GF-D8 (cell line): ENCODE measurements around the gene IGFLR1.
"Not testable (repeated sequence)": the region's sequence is repeated elsewhere in the genome, so short reads cannot be mapped to it uniquely, and the experiment has no call there.

Experiments used
- DNase-seq: peaks from one replicate; lab custom pipeline; 2025; lab: John Stamatoyannopoulos, UW

IGFLR1 gene

GRCh38 chr19:35724132-35724531 is 18.1 kb downstream of the IGFLR1 start:
- DNase-seq = not testable (repeated sequence)

GRCh38 chr19:35723671-35724070 is 18.6 kb downstream of the IGFLR1 start:
- DNase-seq = no peak

GRCh38 chr19:35722897-35723296 is 19.4 kb downstream of the IGFLR1 start:
- DNase-seq = no peak

- no peak for DNase-seq
These were observed 19.8 kb downstream of the IGFLR1 start for GRCh38 chr19:35722461-35722860.

- no peak for DNase-seq
These were observed 20.9 kb downstream of the IGFLR1 start for GRCh38 chr19:35721374-35721773.

- no peak for DNase-seq
These were observed 21.6 kb downstream of the IGFLR1 start for GRCh38 chr19:35720648-35721047.

- DNase-seq = no peak
These were observed 22.1 kb downstream of the IGFLR1 start for GRCh38 chr19:35720163-35720524.

- no peak for DNase-seq
These were observed 22.7 kb downstream of the IGFLR1 start for GRCh38 chr19:35719402-35720162.

- DNase-seq = no peak
These were observed 23.8 kb downstream of the IGFLR1 start for GRCh38 chr19:35718345-35719041.

GRCh38 chr19:35717665-35718344 is 24.4 kb downstream of the IGFLR1 start, which contains the start of gene KMT2B:
TSS of gene KMT2B (plus strand) at chr19:35718003. CDS start at chr19:35718019, 16 bp downstream.
- no peak for DNase-seq

- DNase-seq = peak; percentile 92
These were observed 25.2 kb downstream of the IGFLR1 start for GRCh38 chr19:35716801-35717664.

GRCh38 chr19:35715981-35716800 is 26.1 kb downstream of the IGFLR1 start:
- no peak for DNase-seq

- no peak for DNase-seq
These were observed 26.9 kb downstream of the IGFLR1 start for GRCh38 chr19:35715355-35715809.

GRCh38 chr19:35714601-35715354 is 27.5 kb downstream of the IGFLR1 start:
- no peak for DNase-seq

GRCh38 chr19:35713904-35714495 is 28.3 kb downstream of the IGFLR1 start:
- DNase-seq = no peak

GRCh38 chr19:35713506-35713850 is 28.8 kb downstream of the IGFLR1 start:
- no peak for DNase-seq

GRCh38 chr19:35712567-35713505 is 29.4 kb downstream of the IGFLR1 start:
- DNase-seq = no peak

- no peak for DNase-seq
These were observed 31.2 kb downstream of the IGFLR1 start for GRCh38 chr19:35710784-35711723.
